ENCODE data around the gene FAM25A.
A peak's percentile ranks its signal among the peaks of the same experiment; 100 is the strongest.
"Not testable (repeated sequence)": the region's sequence is repeated elsewhere in the genome, so short reads cannot be mapped to it uniquely, and the experiment has no call there.

FAM25A gene

GRCh38 chr10:87020056-87020455 is at the start of gene FAM25A:
Gene FAM25A (plus strand): TSS chr10:87020294. CDS start chr10:87020325, 31 bp downstream.
- not testable (repeated sequence) for DNase-seq (ENCODE audit: low spot score)

- no peak for DNase-seq (ENCODE audit: low spot score)
These were observed 49.2 kb upstream of the FAM25A start for GRCh38 chr10:86970982-86971231.

GRCh38 chr10:86971232-86971991 is 48.7 kb upstream of the FAM25A start:
- DNase-seq (ENCODE audit: low spot score): peak; percentile 79

- DNase-seq (ENCODE audit: low spot score): no peak
These were observed 47.3 kb upstream of the FAM25A start for GRCh38 chr10:86972613-86973380.

- no peak for DNase-seq (ENCODE audit: low spot score)
These were observed 45.6 kb upstream of the FAM25A start for GRCh38 chr10:86974484-86974883.

GRCh38 chr10:86976362-86977056 is 43.6 kb upstream of the FAM25A start:
- no peak for DNase-seq (ENCODE audit: low spot score)

GRCh38 chr10:86978457-86978856 is 41.6 kb upstream of the FAM25A start:
- not testable (repeated sequence) for DNase-seq (ENCODE audit: low spot score)

GRCh38 chr10:86979296-86979818 is 40.7 kb upstream of the FAM25A start:
- DNase-seq (ENCODE audit: low spot score): no peak

GRCh38 chr10:86979977-86980448 is 40.1 kb upstream of the FAM25A start:
- no peak for DNase-seq (ENCODE audit: low spot score)

- DNase-seq (ENCODE audit: low spot score): not testable (repeated sequence)
These were observed 39.1 kb upstream of the FAM25A start for GRCh38 chr10:86981020-86981419.

GRCh38 chr10:86981716-86982115 is 38.4 kb upstream of the FAM25A start:
- DNase-seq (ENCODE audit: low spot score): no peak

GRCh38 chr10:86984498-86984897 is 35.6 kb upstream of the FAM25A start:
- not testable (repeated sequence) for DNase-seq (ENCODE audit: low spot score)

GRCh38 chr10:86988520-86988919 is 31.6 kb upstream of the FAM25A start:
- DNase-seq (ENCODE audit: low spot score): no peak

- DNase-seq (ENCODE audit: low spot score): not testable (repeated sequence)
These were observed 28.7 kb upstream of the FAM25A start for GRCh38 chr10:86991362-86991761.

- no peak for DNase-seq (ENCODE audit: low spot score)
These were observed 27.6 kb upstream of the FAM25A start for GRCh38 chr10:86992456-86992855.

- DNase-seq (ENCODE audit: low spot score): no peak
These were observed 27.2 kb upstream of the FAM25A start for GRCh38 chr10:86992929-86993328.

- not testable (repeated sequence) for DNase-seq (ENCODE audit: low spot score)
These were observed 20.2 kb upstream of the FAM25A start for GRCh38 chr10:86999802-87000403.

- no peak for DNase-seq (ENCODE audit: low spot score)
These were observed 19.6 kb upstream of the FAM25A start for GRCh38 chr10:87000491-87000890.

GRCh38 chr10:87007124-87007523 is 13.0 kb upstream of the FAM25A start:
- DNase-seq (ENCODE audit: low spot score): not testable (repeated sequence)

- not testable (repeated sequence) for DNase-seq (ENCODE audit: low spot score)
These were observed 12.4 kb upstream of the FAM25A start for GRCh38 chr10:87007674-87008073.

- DNase-seq (ENCODE audit: low spot score): not testable (repeated sequence)
These were observed 11.8 kb upstream of the FAM25A start for GRCh38 chr10:87008303-87008702.

- not testable (repeated sequence) for DNase-seq (ENCODE audit: low spot score)
These were observed 10.9 kb upstream of the FAM25A start for GRCh38 chr10:87009134-87009696.
